A549 (cell line): ENCODE results near the gene HNF1A. TPM values are rescaled to one million over a fixed set of nuclear protein-coding genes. Genes with fewer than 3 reads are reported as not detected.

Source experiments
- ATAC-seq, 2 experiments: fragments of 200-7000 bp in 1 of 2; fragments of >200 bp in 1 of 2; cut with Nextera tagmentation in 1 of 2; cut with Tn5 transposase in 1 of 2; 3 replicates each; pipeline versions ENCODE4 v1.8.0 to v1.9.1; 2018 to 2020; ENCODE audit warnings: mild to moderate bottlenecking in 1 of 2, moderate library complexity in 1 of 2
- CTCF ChIA-PET: fragments of 300-600 bp; sonication (Branson Sonifier 250); formaldehyde crosslinking; extraction: SDS; loops from one replicate; lab custom pipeline; 2021; ENCODE audit warnings: antibody characterized with exemption, inconsistent platforms; lab: Yijun Ruan, JAX
- POLR2A ChIA-PET: fragments of 350-600 bp; formaldehyde crosslinking; extraction: SDS; loops from one replicate; lab custom pipeline; 2021; ENCODE audit warnings: antibody characterized with exemption, inconsistent platforms; lab: Yijun Ruan, JAX
- DNase-seq, 2 experiments: peaks; one replicate each; pipeline versions ENCODE4 v3.0.0 to v3.0.0-alpha.2; 2011 to 2016; ENCODE audit warnings: low read depth in 1 of 2, low spot score in 1 of 2
- FAIRE-seq: peaks from 2 replicates; lab custom pipeline; 2011; peaks lifted over from hg19 to GRCh38; lab: Jason Lieb, UNC
- H3K27ac ChIP-seq, 2 experiments: fragments of >200 bp; sonication (Bioruptor Twin); formaldehyde crosslinking; 3 replicates each; pipeline ENCODE4 v1.5.1; 2016 to 2017
- H3K4me1 ChIP-seq: fragments of >200 bp; sonication (Bioruptor Twin); formaldehyde crosslinking; 3 replicates; pipeline ENCODE4 v1.6.1; 2016
- H3K4me2 ChIP-seq: fragments of >200 bp; sonication (Bioruptor Twin); formaldehyde crosslinking; 3 replicates; pipeline ENCODE4 v1.6.1; 2016
- H3K4me3 ChIP-seq: fragments of >200 bp; sonication (Bioruptor Twin); formaldehyde crosslinking; 3 replicates; pipeline ENCODE4 v1.5.1; 2016
- H3K9me3 ChIP-seq: fragments of >200 bp; sonication (Bioruptor Twin); formaldehyde crosslinking; 3 replicates; pipeline ENCODE4 v1.6.1; 2016
- ATOH8 ChIP-seq: fragments of 250-450 bp; sonication (Bioruptor Pico); IDR thresholded peaks from 2 replicates; pipeline ENCODE4 v1.5.0; 2020; ENCODE audit warnings: low read depth, mild to moderate bottlenecking, moderate library complexity
- CBX2 ChIP-seq: fragments of 200-600 bp; sonication (generic); IDR thresholded peaks from 2 replicates; pipeline ENCODE4 v1.6.1; 2016; ENCODE audit warnings: low read depth, mild to moderate bottlenecking, borderline replicate concordance
- CBX8 ChIP-seq: fragments of 200-600 bp; sonication (generic); IDR thresholded peaks from 2 replicates; pipeline ENCODE4 v1.6.1; 2016
- CHD4 ChIP-seq: fragments of 200-600 bp; sonication (generic); IDR thresholded peaks from 2 replicates; pipeline ENCODE4 v1.6.1; 2016; ENCODE audit warnings: antibody characterized with exemption, mild to moderate bottlenecking, borderline replicate concordance
- E2F6 ChIP-seq: IDR thresholded peaks from 2 replicates; pipeline ENCODE4 v1.6.1; 2012; ENCODE audit warnings: low read depth, borderline replicate concordance
- ELK1 ChIP-seq: fragments of 150-350 bp; IDR thresholded peaks from 2 replicates; pipeline ENCODE4 v1.6.1; 2014; ENCODE audit warnings: low read depth, mild to moderate bottlenecking, low read length
- EP300 ChIP-seq, 2 experiments: fragments of >200 bp; sonication (Bioruptor Twin); formaldehyde crosslinking; IDR thresholded peaks; 2 replicates in 1 of 2; 3 replicates in 1 of 2; pipeline ENCODE4 v1.6.1; 2016 to 2017
- ESRRA ChIP-seq: fragments of 150-350 bp; IDR thresholded peaks from 2 replicates; pipeline ENCODE4 v1.6.1; 2014; ENCODE audit warnings: mild to moderate bottlenecking, low read length, borderline replicate concordance
- GATA3 ChIP-seq: IDR thresholded peaks from 2 replicates; pipeline ENCODE4 v1.6.1; 2012; ENCODE audit warnings: borderline replicate concordance
- HOXB13 ChIP-seq: fragments of 250-450 bp; sonication (Bioruptor Pico); IDR thresholded peaks from 2 replicates; pipeline ENCODE4 v1.5.0; 2020; ENCODE audit warnings: low read depth, mild to moderate bottlenecking, moderate library complexity
- KDM1A ChIP-seq: fragments of 200-600 bp; sonication (generic); IDR thresholded peaks from 2 replicates; pipeline ENCODE4 v1.6.1; 2016; ENCODE audit warnings: low read depth, mild to moderate bottlenecking
- MAX ChIP-seq: IDR thresholded peaks from 2 replicates; pipeline ENCODE4 v1.6.1; 2012
- MAZ ChIP-seq: fragments of 150-350 bp; IDR thresholded peaks from 2 replicates; pipeline ENCODE4 v1.6.1; 2014; ENCODE audit warnings: antibody characterized with exemption, low read depth, low read length, borderline replicate concordance
- MYC ChIP-seq: IDR thresholded peaks from 2 replicates; pipeline ENCODE4 v1.6.1; 2012; ENCODE audit warnings: mild to moderate bottlenecking, inconsistent platforms, low read length, improper control_type of control experiment, borderline replicate concordance
- PBX3 ChIP-seq: IDR thresholded peaks from 2 replicates; pipeline ENCODE4 v1.6.1; 2012
- RAD21 ChIP-seq, 2 experiments: fragments of >200 bp in 1 of 2; sonication (Bioruptor Twin) in 1 of 2; formaldehyde crosslinking in 1 of 2; IDR thresholded peaks in 1 of 2; conservative IDR thresholded peaks in 1 of 2; 2 replicates in 1 of 2; 3 replicates in 1 of 2; pipeline ENCODE4 v1.6.1; 2012 to 2018; ENCODE audit warnings: inconsistent platforms in 1 of 2
- RFX5 ChIP-seq: fragments of 450-650 bp; IDR thresholded peaks from 2 replicates; pipeline ENCODE4 v1.7.1; 2014; ENCODE audit warnings: antibody characterized with exemption, mild to moderate bottlenecking, moderate library complexity
- RNF2 ChIP-seq: fragments of 200-600 bp; sonication (generic); IDR thresholded peaks from 2 replicates; pipeline ENCODE4 v1.6.1; 2016; ENCODE audit warnings: low read depth, mild to moderate bottlenecking, antibody characterized with exemption, moderate library complexity, borderline replicate concordance
- ZC3H11A ChIP-seq: fragments of 450-650 bp; IDR thresholded peaks from 2 replicates; pipeline ENCODE4 v1.6.1; 2014; ENCODE audit warnings: antibody characterized with exemption, mild to moderate bottlenecking
- ZFP36 ChIP-seq: fragments of 450-650 bp; IDR thresholded peaks from 2 replicates; pipeline ENCODE4 v1.6.1; 2014; ENCODE audit warnings: borderline replicate concordance; ENCODE audit not compliant: partially characterized antibody
- WGBS: methylation state at CpG from one replicate; pipeline ENCODE4 v1.1.6; 2017; ENCODE audit errors: missing lambda C conversion rate; 5-methylcytosine and 5-hydroxymethylcytosine counted together
- polyA plus RNA-seq, 4 experiments: library from polyadenylated mRNA; depleted of rRNA in 3 of 4; stranded (reverse); fragments of >200 nt; fragmentation: RNase III in 1 of 4; extraction: RNeasy Plus Mini Kit Qiagen cat#74134 plus additional on column Dnase treatment in 1 of 4; gene quantifications; 2 replicates in 3 of 4; 3 replicates in 1 of 4; pipeline ENCODE4 v1.2.3, GENCODE V29; 2011 to 2017

Gene HNF1A
- polyA plus RNA-seq, 2 of the 4 experiments (the other 2 are of a cell fraction), result 2.6 to 7.3 TPM

- TF ChIP-seq RNF2, result no peak
- TF ChIP-seq CHD4, result peak; percentile 99
- TF ChIP-seq ESRRA, result peak; percentile 11; the same call in 1 of the 2 replicates
- peak; percentile 99 for TF ChIP-seq KDM1A
- peak; percentile 53; the same call in 1 of the 2 replicates for TF ChIP-seq MAX
- TF ChIP-seq MYC, result no peak
- TF ChIP-seq GATA3, result peak; percentile 83
- TF ChIP-seq RFX5, result no peak
Observed at GRCh38 chr12:120984351-120984898, 6.1 kb downstream of the HNF1A start (continued).

- POLR2A ChIA-PET, result no interaction called here
- Histone ChIP-seq H3K9me3 (no peaks in the 10 kb centered on the region), H3K27ac (no peak overlapping the region), H3K4me1 (peaks cover 36% of the 10 kb centered on the region), H3K4me2 (no peak overlapping the region), H3K4me3 (no peak overlapping the region)
- CTCF ChIA-PET, result no interaction called here
- no peak for FAIRE-seq
- WGBS, result 96% methylated on average over 4 of the region's 4 CpGs
- no peak for ATAC-seq
- TF ChIP-seq CBX8, result no peak
- TF ChIP-seq ZC3H11A, result no peak
- no peak for TF ChIP-seq MAZ
- TF ChIP-seq CBX2, result no peak
- TF ChIP-seq HOXB13 (CRISPR knock-in tag), result no peak
- TF ChIP-seq ATOH8, result no peak
- no peak for TF ChIP-seq E2F6
- TF ChIP-seq RNF2, result no peak
- TF ChIP-seq EP300 (IDR thresholded peaks at IDR 0.05), result no peak
- no peak for TF ChIP-seq PBX3
- TF ChIP-seq RAD21 (conservative IDR thresholded peaks at IDR 0.05 in 1 of 2, IDR thresholded peaks at IDR 0.05 in 1 of 2), result no peak
- TF ChIP-seq CHD4, result no peak
- no peak for DNase-seq
Observed at GRCh38 chr12:120988234-120988633, 9.9 kb downstream of the HNF1A start.

GRCh38 chr12:120988658-120989057 lies 10.3 kb downstream of the HNF1A start:
- no peaks in the 10 kb centered on the region for H3K9me3 ChIP-seq
- ChIA-PET POLR2A (no interaction called here), CTCF (interaction anchor here (6.1 kb wide), 1 partner anchor 17 kb away, joined by 27 read pairs; no protein-coding TSS in a partner anchor)
- WGBS, result 92% methylated on average over 17 of the region's 17 CpGs
- DNase-seq (no peak), FAIRE-seq (no peak), ATAC-seq (no peak)
- H3K27ac ChIP-seq, result no peak overlapping the region
- TF ChIP-seq PBX3 (no peak), ELK1 (no peak), ZFP36 (no peak), RNF2 (no peak), MAX (no peak)
- H3K4me1 ChIP-seq, result peaks cover 31% of the 10 kb centered on the region
- H3K4me2 ChIP-seq, result no peak overlapping the region
- H3K4me3 ChIP-seq, result no peak overlapping the region
